Muscle layer of colon (tissue), 2 donors: Measurements from ENCODE around the gene MRPL20.
A peak's percentile ranks its signal among the peaks of the same experiment; 100 is the strongest.
"Not testable (repeated sequence)": the region's sequence is repeated elsewhere in the genome, so short reads cannot be mapped to it uniquely, and the experiment has no call there.

Experiments
- H3K27ac ChIP-seq: one replicate; pipeline ENCODE4 v1.7.0; 2013; ENCODE audit warnings: low read depth, mild to moderate bottlenecking, low read length, moderate library complexity
- H3K27me3 ChIP-seq, 2 donors: one replicate each; pipeline ENCODE4 v1.7.0; 2013; ENCODE audit warnings: low read length in 2 of 2, mild to moderate bottlenecking in 2 of 2; ENCODE audit not compliant: insufficient read depth in 2 of 2, control insufficient read depth in 1 of 2
- H3K36me3 ChIP-seq: one replicate; pipeline ENCODE4 v1.7.0; 2013; ENCODE audit warnings: mild to moderate bottlenecking, low read length; ENCODE audit not compliant: insufficient read depth
- H3K4me1 ChIP-seq: one replicate; pipeline ENCODE4 v1.7.0; 2013; ENCODE audit warnings: mild to moderate bottlenecking, low read length; ENCODE audit not compliant: insufficient read depth
- H3K4me3 ChIP-seq, 2 donors: one replicate each; pipeline ENCODE4 v1.7.0; 2013; ENCODE audit warnings: low read length in 2 of 2, low read depth in 1 of 2, mild to moderate bottlenecking in 1 of 2, moderate library complexity in 1 of 2
- H3K9ac ChIP-seq: one replicate; pipeline ENCODE4 v1.7.0; 2013; ENCODE audit warnings: low read length
- H3K9me3 ChIP-seq: one replicate; pipeline ENCODE4 v1.7.0; 2013; ENCODE audit warnings: mild to moderate bottlenecking, low read length
- donor health status: abdominal sarcoma.
- donor health status: Adenocarcinoma of cecum.

The MRPL20 gene

GRCh38 chr1:1410238-1410637, 3.1 kb upstream of the MRPL20 start:
- not testable (repeated sequence) for H3K4me3 ChIP-seq, H3K9me3 ChIP-seq, H3K27me3 ChIP-seq, H3K9ac ChIP-seq, H3K27ac ChIP-seq, H3K36me3 ChIP-seq
- H3K4me1 ChIP-seq: peaks cover 21% of the 10 kb centered on the region

GRCh38 chr1:1407636-1408318, 684 bp upstream of the MRPL20 start:
- peak overlapping the region; percentile 53 for H3K9ac ChIP-seq
- peaks cover 24% of the 10 kb centered on the region for H3K36me3 ChIP-seq
- H3K9me3 ChIP-seq: no peaks in the 10 kb centered on the region
- peak overlapping the region; percentile 94 to 98 for H3K4me3 ChIP-seq
- no peaks in the 10 kb centered on the region for H3K27me3 ChIP-seq
- peaks cover 24% of the 10 kb centered on the region for H3K4me1 ChIP-seq
- peak overlapping the region; percentile 95 for H3K27ac ChIP-seq

GRCh38 chr1:1406101-1406820, 832 bp downstream of the MRPL20 start:
- no peaks in the 10 kb centered on the region for H3K27me3 ChIP-seq

GRCh38 chr1:1403653-1404052, 3.4 kb downstream of the MRPL20 start:
- peaks cover 38% of the 10 kb centered on the region for H3K36me3 ChIP-seq
- no peak overlapping the region for H3K27ac ChIP-seq
- H3K4me1 ChIP-seq: peaks cover 35% of the 10 kb centered on the region

More at GRCh38 chr1:1406101-1406820, 832 bp downstream of the MRPL20 start:
- H3K27ac ChIP-seq: peak overlapping the region; percentile 95
- H3K4me1 ChIP-seq: peaks cover 24% of the 10 kb centered on the region
- no peaks in the 10 kb centered on the region for H3K9me3 ChIP-seq
- H3K4me3 ChIP-seq: peak overlapping the region; percentile 94 to 98
- H3K36me3 ChIP-seq: peaks cover 34% of the 10 kb centered on the region
- peak overlapping the region; percentile 65 for H3K9ac ChIP-seq

GRCh38 chr1:1402901-1403392, 4.1 kb downstream of the MRPL20 start:
- H3K36me3 ChIP-seq: peaks cover 41% of the 10 kb centered on the region
- H3K4me1 ChIP-seq: peaks cover 35% of the 10 kb centered on the region
- H3K9ac ChIP-seq, H3K27ac ChIP-seq, H3K27me3 ChIP-seq, H3K4me3 ChIP-seq, H3K9me3 ChIP-seq: not testable (repeated sequence)

More at GRCh38 chr1:1403653-1404052, 3.4 kb downstream of the MRPL20 start:
- H3K9ac ChIP-seq: no peak overlapping the region
- H3K4me3 ChIP-seq: no peak overlapping the region
- no peaks in the 10 kb centered on the region for H3K9me3 ChIP-seq
- no peaks in the 10 kb centered on the region for H3K27me3 ChIP-seq

GRCh38 chr1:1402072-1402900, 4.8 kb downstream of the MRPL20 start:
- no peaks in the 10 kb centered on the region for H3K9me3 ChIP-seq
- H3K27ac ChIP-seq: no peak overlapping the region
- no peak overlapping the region for H3K9ac ChIP-seq
- peaks cover 48% of the 10 kb centered on the region for H3K36me3 ChIP-seq
- peaks cover 39% of the 10 kb centered on the region for H3K4me1 ChIP-seq
- no peak overlapping the region for H3K4me3 ChIP-seq
- no peaks in the 10 kb centered on the region for H3K27me3 ChIP-seq

- H3K36me3 ChIP-seq: peaks cover 52% of the 10 kb centered on the region
Measured at GRCh38 chr1:1401457-1402010, 5.6 kb downstream of the MRPL20 start.

GRCh38 chr1:1400576-1401456, 6.3 kb downstream of the MRPL20 start:
- H3K4me3 ChIP-seq: peak overlapping the region in 1 of 2 donors; percentile 93
- no peak overlapping the region for H3K27ac ChIP-seq
- H3K36me3 ChIP-seq: peaks cover 52% of the 10 kb centered on the region
- peaks cover 33% of the 10 kb centered on the region for H3K4me1 ChIP-seq
- H3K9ac ChIP-seq: no peak overlapping the region
- no peaks in the 10 kb centered on the region for H3K27me3 ChIP-seq
- H3K9me3 ChIP-seq: no peaks in the 10 kb centered on the region

More at GRCh38 chr1:1401457-1402010, 5.6 kb downstream of the MRPL20 start:
- Histone ChIP-seq H3K4me1 (peaks cover 40% of the 10 kb centered on the region), H3K9me3 (no peaks in the 10 kb centered on the region), H3K9ac (no peak overlapping the region), H3K27ac (no peak overlapping the region), H3K27me3 (no peaks in the 10 kb centered on the region), H3K4me3 (no peak overlapping the region)

- peak overlapping the region; percentile 84 to 93 for H3K4me3 ChIP-seq
- H3K9me3 ChIP-seq: no peaks in the 10 kb centered on the region
- peaks cover 25% of the 10 kb centered on the region for H3K4me1 ChIP-seq
- peak overlapping the region; percentile 50 for H3K27ac ChIP-seq
- H3K27me3 ChIP-seq: no peaks in the 10 kb centered on the region
- H3K36me3 ChIP-seq: peaks cover 52% of the 10 kb centered on the region
- H3K9ac ChIP-seq: peak overlapping the region; percentile 87
Measured at GRCh38 chr1:1399872-1400575, 7.1 kb downstream of the MRPL20 start.
